DOHH2 (cell line): ENCODE results near the gene MAP4K4.
A peak's percentile ranks its signal among the peaks of the same experiment; 100 is the strongest.

ENCODE experiments used
- H3F3A ChIP-seq: fragments of 200-600 bp; sonication (generic), shearing (Covaris generic); 2 replicates; pipeline ENCODE4 v1.6.0; 2016; ENCODE audit warnings: antibody characterized with exemption, mild to moderate bottlenecking; ENCODE audit not compliant: control insufficient read depth, insufficient read depth
- H3K27ac ChIP-seq: fragments of 200-600 bp; sonication (generic); 2 replicates; pipeline ENCODE4 v1.5.1; 2014; ENCODE audit warnings: low read depth, mild to moderate bottlenecking, low read length, moderate library complexity
- H3K27me3 ChIP-seq: fragments of 200-600 bp; sonication (generic); 2 replicates; pipeline ENCODE4 v1.6.1; 2014; ENCODE audit warnings: mild to moderate bottlenecking, low read length, mixed read lengths; ENCODE audit not compliant: control insufficient read depth
- H3K36me3 ChIP-seq: fragments of 200-600 bp; sonication (generic); 2 replicates; pipeline ENCODE4 v1.6.1; 2014; ENCODE audit warnings: mild to moderate bottlenecking, low read length, moderate library complexity, mixed read lengths; ENCODE audit not compliant: control insufficient read depth
- H3K4me1 ChIP-seq: fragments of 200-600 bp; sonication (generic); 2 replicates; pipeline ENCODE4 v1.6.1; 2014; ENCODE audit warnings: mild to moderate bottlenecking, low read length, mixed read lengths; ENCODE audit not compliant: control insufficient read depth
- H3K4me2 ChIP-seq: fragments of 200-600 bp; sonication (generic); 2 replicates; pipeline ENCODE4 v1.6.0; 2014; ENCODE audit warnings: mild to moderate bottlenecking, low read length, moderate library complexity
- H3K4me3 ChIP-seq: fragments of 200-600 bp; sonication (generic); 2 replicates; pipeline ENCODE4 v1.5.1; 2014; ENCODE audit warnings: mild to moderate bottlenecking, low read length, mixed read lengths
- H3K79me2 ChIP-seq: fragments of 200-600 bp; sonication (generic); 2 replicates; pipeline ENCODE4 v1.6.1; 2014; ENCODE audit warnings: mild to moderate bottlenecking, low read length, mixed read lengths; ENCODE audit not compliant: control insufficient read depth
- H3K9me2 ChIP-seq: fragments of 200-600 bp; sonication (generic); replicated peaks from 2 replicates; pipeline ENCODE4 v1.6.1; 2014; ENCODE audit warnings: mild to moderate bottlenecking, low read length, mixed read lengths; ENCODE audit not compliant: control insufficient read depth
- H3K9me3 ChIP-seq: fragments of 200-600 bp; sonication (generic); 2 replicates; pipeline ENCODE4 v1.6.1; 2014; ENCODE audit warnings: antibody characterized with exemption, low read length, mixed read lengths; ENCODE audit not compliant: control insufficient read depth, insufficient read depth
- H4K20me1 ChIP-seq: fragments of 200-600 bp; sonication (generic); 2 replicates; pipeline ENCODE4 v1.6.0; 2014; ENCODE audit warnings: low read depth, mild to moderate bottlenecking, antibody characterized with exemption, low read length, moderate library complexity; ENCODE audit not compliant: control insufficient read depth, insufficient read depth
- CTCF ChIP-seq: fragments of 200-600 bp; sonication (generic); IDR thresholded peaks from one replicate; pipeline ENCODE4 v1.5.1; 2014; ENCODE audit warnings: antibody characterized with exemption, mild to moderate bottlenecking, low read depth, low read length; ENCODE audit not compliant: poor library complexity, severe bottlenecking
- EZH2phosphoT487 ChIP-seq: fragments of 200-600 bp; sonication (generic); IDR thresholded peaks from 2 replicates; pipeline ENCODE4 v1.6.1; 2017; ENCODE audit warnings: borderline replicate concordance, mild to moderate bottlenecking, antibody characterized with exemption, low read length, moderate library complexity, mixed read lengths

MAP4K4 gene

GRCh38 chr2:101805152-101806088 is 107.9 kb downstream of the MAP4K4 start:
- peak overlapping the region; percentile 29 for H3K4me2 ChIP-seq
- H3K27me3 ChIP-seq, result no peaks in the 10 kb centered on the region
- no peaks in the 10 kb centered on the region for H3K9me3 ChIP-seq
- no peak overlapping the region for H3K4me3 ChIP-seq
- H3K9me2 ChIP-seq, result no peaks in the 10 kb centered on the region
- TF ChIP-seq EZH2phosphoT487 (no peak), CTCF (no peak)
- H3K27ac ChIP-seq, result no peak overlapping the region
- peaks cover 42% of the 10 kb centered on the region for H3K4me1 ChIP-seq
- H3F3A ChIP-seq, result peaks cover 4% of the 10 kb centered on the region
- H3K36me3 ChIP-seq, result peaks cover 20% of the 10 kb centered on the region
- H4K20me1 ChIP-seq, result peaks cover 3% of the 10 kb centered on the region; the same call in 1 of the 2 replicates
- peaks cover 92% of the 10 kb centered on the region for H3K79me2 ChIP-seq

- Histone ChIP-seq H3K9me2 (no peaks in the 10 kb centered on the region), H3K9me3 (no peaks in the 10 kb centered on the region), H3K4me3 (no peak overlapping the region), H3K79me2 (peaks cover 92% of the 10 kb centered on the region), H3K36me3 (peaks cover 19% of the 10 kb centered on the region), H4K20me1 (peaks cover 3% of the 10 kb centered on the region; the same call in 1 of the 2 replicates), H3K4me1 (peaks cover 42% of the 10 kb centered on the region), H3F3A (peaks cover 4% of the 10 kb centered on the region), H3K27ac (no peak overlapping the region), H3K4me2 (peak overlapping the region; percentile 29), H3K27me3 (no peaks in the 10 kb centered on the region)
- no peak for TF ChIP-seq CTCF
- TF ChIP-seq EZH2phosphoT487, result no peak
Observed at GRCh38 chr2:101806123-101806522, 108.6 kb downstream of the MAP4K4 start.

GRCh38 chr2:101806701-101807100 is 109.2 kb downstream of the MAP4K4 start:
- TF ChIP-seq EZH2phosphoT487 (no peak), CTCF (no peak)
- Histone ChIP-seq H3K79me2 (peaks cover 92% of the 10 kb centered on the region), H3K9me3 (no peaks in the 10 kb centered on the region), H3K4me3 (no peak overlapping the region), H3K27ac (0 out of 2 replicates have a peak overlapping the region, but pooled peaks have one; percentile 4), H3K36me3 (peaks cover 16% of the 10 kb centered on the region), H3K4me1 (peaks cover 42% of the 10 kb centered on the region), H3K9me2 (no peaks in the 10 kb centered on the region), H3K4me2 (peak overlapping the region; percentile 29; the same call in 1 of the 2 replicates), H3F3A (peaks cover 4% of the 10 kb centered on the region), H3K27me3 (no peaks in the 10 kb centered on the region), H4K20me1 (peaks cover 7% of the 10 kb centered on the region; the same call in 1 of the 2 replicates)
